Measurements from ENCODE around the gene ENPP6.

Gene ENPP6

DNA sequence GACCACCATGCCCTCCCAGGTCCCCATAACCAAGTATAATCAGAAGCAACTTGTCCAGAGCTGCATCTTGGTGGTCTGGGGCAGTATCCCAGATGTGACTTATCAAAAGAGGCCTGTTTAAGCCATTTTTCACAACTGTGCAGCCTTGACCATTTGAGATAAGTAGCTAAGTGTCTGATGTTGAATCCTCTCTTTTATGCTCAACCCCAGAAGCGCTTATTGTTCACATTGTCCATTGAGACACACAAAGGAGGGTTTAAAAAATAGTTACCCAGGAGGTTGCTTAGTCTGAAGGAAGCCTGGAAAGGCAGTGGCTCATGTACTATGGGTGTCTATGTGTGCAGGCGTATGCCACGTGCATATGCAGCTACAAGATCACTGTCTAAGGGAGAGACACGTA, 27.0 kb downstream of the ENPP6 start:
- DNase-seq (ENCODE audit: low read depth in 2 of 2): no peak

DNA sequence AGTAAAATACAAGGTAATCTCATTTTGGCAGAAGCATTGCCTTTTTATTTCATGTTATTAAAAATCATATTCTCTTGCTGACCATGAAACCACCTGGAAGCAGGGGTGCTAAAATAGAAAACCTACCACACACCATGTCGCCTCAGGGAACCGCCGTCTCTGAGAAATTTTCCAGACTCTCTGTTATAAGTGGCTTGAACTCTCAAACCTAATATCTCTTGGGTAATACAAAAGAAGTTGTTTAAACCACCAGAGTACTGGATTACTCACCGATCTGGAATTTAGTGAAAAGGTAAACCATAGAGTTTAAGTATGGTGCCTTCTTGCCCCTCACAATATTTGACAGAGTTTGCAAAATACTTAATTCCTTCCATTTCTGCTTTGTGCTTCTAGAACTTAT, 27.7 kb downstream of the ENPP6 start:
- no peak for DNase-seq (ENCODE audit: low read depth in 2 of 2)

GRCh38 chr4:184188443-184189400, 29.0 kb downstream of the ENPP6 start:
- no peak for DNase-seq (ENCODE audit: low read depth in 2 of 2)

- no peak for DNase-seq (ENCODE audit: low read depth in 2 of 2)
Observed at GRCh38 chr4:184177271-184177670, 40.4 kb downstream of the ENPP6 start.

- DNase-seq (ENCODE audit: low read depth in 2 of 2): no peak
Observed at GRCh38 chr4:184174571-184175488, 42.8 kb downstream of the ENPP6 start.

DNA sequence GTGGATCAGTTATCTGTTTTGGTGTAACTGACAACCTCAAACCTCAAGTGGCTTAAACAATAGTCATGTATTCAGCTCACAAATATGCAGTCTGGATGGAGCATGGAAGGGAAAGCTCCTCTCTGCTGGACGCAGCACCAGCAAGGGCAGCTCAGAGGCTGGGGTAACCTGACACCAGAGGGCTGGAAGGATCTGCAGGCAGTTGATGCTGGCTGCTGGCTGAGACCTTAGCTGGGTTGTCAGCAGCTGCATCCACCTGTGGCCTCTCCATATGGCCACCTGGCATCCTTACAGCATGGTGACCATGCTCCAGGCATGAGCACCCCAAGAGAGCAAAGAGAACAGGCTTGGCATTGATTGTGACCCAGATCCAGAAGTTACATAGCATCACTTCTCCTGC, 46.7 kb downstream of the ENPP6 start:
- DNase-seq (ENCODE audit: low read depth in 2 of 2): no peak

GRCh38 chr4:184169225-184169867, 48.3 kb downstream of the ENPP6 start:
- no peak for DNase-seq (ENCODE audit: low read depth in 2 of 2)

DNA sequence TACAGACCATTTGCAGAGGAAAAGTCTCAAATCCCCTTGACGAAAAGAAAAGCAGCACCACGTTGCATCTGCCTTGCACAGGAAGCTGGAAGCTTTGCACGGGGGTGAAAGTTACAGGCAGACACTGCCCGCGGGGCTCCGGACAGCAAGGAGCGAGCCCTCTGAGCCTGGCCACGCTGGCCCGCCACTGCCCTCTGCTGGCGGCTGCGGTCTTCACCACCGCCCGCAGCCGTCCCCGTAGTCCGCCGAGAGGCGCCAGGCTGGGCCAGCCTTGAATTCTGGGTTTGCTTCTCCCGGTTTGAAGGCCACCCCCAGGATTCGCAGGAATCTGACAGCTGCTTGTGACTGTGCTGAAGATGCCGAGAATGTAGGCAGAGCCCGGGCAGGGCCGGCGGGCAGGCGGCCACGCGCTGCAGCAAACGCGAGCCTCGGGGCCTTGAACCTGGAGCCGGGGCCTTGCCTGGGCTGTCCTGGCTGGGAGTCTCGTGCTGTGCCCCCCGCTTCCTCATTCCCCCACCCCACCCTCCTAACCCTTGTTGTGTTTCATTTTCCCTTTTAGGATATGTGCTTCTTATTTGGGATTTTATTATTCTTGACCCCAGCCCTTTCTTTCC, 49.2 kb downstream of the ENPP6 start:
- DNase-seq (ENCODE audit: low read depth in 2 of 2): peak; percentile 5 to 6

- no peak for DNase-seq (ENCODE audit: low read depth in 2 of 2)
Observed at GRCh38 chr4:184167576-184167975, 50.1 kb downstream of the ENPP6 start.

- DNase-seq (ENCODE audit: low read depth in 2 of 2): no peak
Observed at GRCh38 chr4:184166736-184167135, 50.9 kb downstream of the ENPP6 start.

DNA sequence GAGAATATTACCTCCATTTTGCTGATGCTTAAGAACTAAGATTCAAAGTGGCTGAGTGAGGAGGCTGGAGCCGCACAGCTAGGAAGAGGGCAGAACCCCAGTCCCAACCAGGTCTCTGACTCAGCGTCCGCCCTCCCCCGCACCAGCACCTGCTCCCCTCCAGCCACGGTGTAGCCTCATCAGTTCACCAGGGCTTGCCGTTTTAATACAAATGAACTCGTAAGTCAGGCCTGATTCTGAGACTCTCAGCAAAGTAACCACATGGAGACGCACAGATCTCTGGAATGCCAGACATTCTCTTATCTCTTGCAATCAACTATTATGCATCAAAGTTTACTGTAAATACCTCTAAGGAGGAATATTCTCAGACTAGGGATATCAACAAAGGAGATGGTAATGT, 52.4 kb downstream of the ENPP6 start:
- DNase-seq (ENCODE audit: low read depth in 2 of 2): no peak

DNA sequence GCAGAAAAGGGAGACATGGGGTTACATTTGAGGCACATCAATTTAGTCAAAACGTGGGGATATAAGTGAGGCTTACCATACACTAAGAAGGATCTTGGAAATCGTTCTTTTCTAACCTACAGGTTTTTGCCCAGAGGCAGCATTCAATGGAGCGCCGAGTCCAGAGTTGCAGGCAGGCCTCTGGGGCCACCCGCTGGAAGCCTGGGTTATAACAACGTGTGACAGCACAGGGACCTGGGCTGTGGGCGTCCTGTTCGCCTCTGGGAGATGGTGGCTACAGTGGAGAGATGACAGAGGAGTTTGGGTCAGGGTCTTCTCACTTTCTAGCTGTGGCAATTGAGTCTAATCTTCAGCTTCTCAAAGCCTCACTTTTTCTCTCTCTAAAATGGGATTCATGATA, 53.9 kb downstream of the ENPP6 start:
- no peak for DNase-seq (ENCODE audit: low read depth in 2 of 2)

- no peak for DNase-seq (ENCODE audit: low read depth in 2 of 2)
Observed at GRCh38 chr4:184162596-184162995, 55.1 kb downstream of the ENPP6 start.

DNA sequence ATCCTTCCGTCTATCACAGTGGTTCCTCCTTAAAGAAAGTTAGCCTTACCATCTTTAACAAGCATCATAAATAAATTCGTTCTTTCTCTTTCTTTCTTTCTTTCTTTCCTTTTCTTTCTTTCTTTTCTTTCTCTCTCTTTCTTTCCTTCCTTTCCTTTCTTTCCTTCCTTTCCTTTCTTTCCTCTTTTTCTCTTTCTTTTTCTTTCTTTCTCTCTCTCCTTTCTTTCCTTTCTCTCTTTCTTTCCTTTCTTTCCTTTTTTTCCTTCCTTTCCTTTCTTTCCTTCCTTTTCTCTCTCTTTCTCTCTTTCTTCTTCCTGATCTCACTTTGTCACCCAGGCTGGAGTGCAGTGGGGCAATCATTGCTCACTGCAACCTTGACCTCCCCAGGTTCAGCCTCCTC, 60.4 kb downstream of the ENPP6 start:
- no peak for DNase-seq (ENCODE audit: low read depth in 2 of 2)

DNA sequence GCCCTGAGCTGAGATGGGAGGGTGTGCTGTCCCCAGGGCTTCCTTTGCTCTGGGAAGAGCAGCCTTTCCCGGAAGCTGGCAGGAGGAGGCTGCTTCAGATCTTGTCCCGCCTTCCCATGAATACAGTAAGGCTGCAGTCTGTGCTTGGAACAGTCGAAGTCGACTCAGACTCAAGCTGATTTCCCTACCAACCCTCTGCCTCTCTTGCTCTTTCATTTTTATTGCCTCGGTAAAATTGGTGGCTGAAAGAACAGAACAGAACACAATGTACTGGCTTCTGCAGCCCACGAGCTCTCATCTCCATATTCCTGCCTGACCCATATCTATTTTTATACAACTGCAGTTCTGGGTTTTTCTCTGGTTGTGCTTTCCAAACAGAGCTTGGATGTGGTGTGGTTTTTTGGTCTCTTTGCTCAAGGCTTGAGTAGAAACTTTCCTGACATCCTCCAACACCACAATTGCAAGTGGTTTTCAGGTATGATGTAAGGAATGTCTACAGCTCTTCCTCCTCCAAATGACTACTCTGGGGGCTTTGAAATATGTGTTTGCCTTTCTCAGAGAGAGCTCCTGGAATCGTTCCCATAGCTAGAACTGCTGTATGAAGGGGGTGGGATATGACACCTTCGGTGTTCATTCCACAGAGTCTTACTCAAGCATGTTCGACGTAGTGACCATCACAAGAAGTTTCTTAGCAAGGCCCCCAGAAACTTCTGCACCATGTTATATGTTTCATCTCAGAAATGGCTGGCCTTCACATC, 61.3 kb downstream of the ENPP6 start:
- DNase-seq (ENCODE audit: low read depth in 2 of 2): no peak

DNA sequence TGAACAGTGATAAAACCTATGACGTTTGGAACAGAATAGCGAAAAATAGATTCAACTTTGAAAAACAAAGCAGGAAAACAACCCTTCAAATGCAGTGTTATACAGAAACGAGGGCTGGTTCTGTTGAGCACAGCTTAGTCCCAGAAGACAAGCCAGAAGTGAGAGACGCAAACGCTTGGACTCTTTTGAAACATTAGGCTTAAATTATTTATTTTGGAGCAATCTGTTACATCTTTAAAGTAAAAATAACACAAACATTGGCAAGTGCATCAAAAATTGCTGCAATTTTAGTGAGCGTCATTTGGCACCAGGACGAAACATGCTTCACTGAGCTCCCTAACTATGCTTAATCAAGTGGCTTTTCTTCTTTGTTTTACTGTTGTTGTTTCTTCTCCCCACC, 63.5 kb downstream of the ENPP6 start:
- DNase-seq (ENCODE audit: low read depth in 2 of 2): no peak

GRCh38 chr4:184153781-184154180, 63.9 kb downstream of the ENPP6 start:
- no peak for DNase-seq (ENCODE audit: low read depth in 2 of 2)

GRCh38 chr4:184151988-184152485, 65.6 kb downstream of the ENPP6 start:
- DNase-seq (ENCODE audit: low read depth in 2 of 2): no peak

GRCh38 chr4:184150102-184150839, 67.4 kb downstream of the ENPP6 start:
- no peak for DNase-seq (ENCODE audit: low read depth in 2 of 2)
